ENCODE data around the gene CTRB1. TPM values are rescaled to one million over a fixed set of nuclear protein-coding genes. Genes with fewer than 3 reads are reported as not detected.
"Not testable (repeated sequence)": the region's sequence is repeated elsewhere in the genome, so short reads cannot be mapped to it uniquely, and the experiment has no call there.

The CTRB1 gene
- total and polyA plus RNA-seq, 4 donors = 0.24 TPM; not detected in 3

- WGBS (ENCODE audit: insufficient coverage) = 100% methylated on average over 3 of the region's 7 CpGs
- not testable (repeated sequence) for H3K27ac ChIP-seq (ENCODE audit: low read depth, low read length); H3K9me3 ChIP-seq (ENCODE audit: control insufficient read depth, insufficient read depth, low read length); DNase-seq (ENCODE audit: low read depth in 4 of 6, low spot score in 6 of 6); H3K27me3 ChIP-seq (ENCODE audit: control insufficient read depth, insufficient read depth, low read length); H3K4me1 ChIP-seq (ENCODE audit: control insufficient read depth, insufficient read depth, low read length); H3K4me3 ChIP-seq (ENCODE audit: low read depth, low read length); H3K36me3 ChIP-seq (ENCODE audit: control insufficient read depth, insufficient read depth, low read length)
Observed at GRCh38 chr16:75209514-75209913, 9.3 kb upstream of the CTRB1 start.

- H3K27me3 ChIP-seq (ENCODE audit: control insufficient read depth, insufficient read depth, low read length) = no peaks in the 10 kb centered on the region
- H3K9me3 ChIP-seq (ENCODE audit: control insufficient read depth, insufficient read depth, low read length) = no peaks in the 10 kb centered on the region
- H3K36me3 ChIP-seq (ENCODE audit: control insufficient read depth, insufficient read depth, low read length) = no peaks in the 10 kb centered on the region
- H3K27ac ChIP-seq (ENCODE audit: low read depth, low read length) = no peak overlapping the region
- peaks cover 2% of the 10 kb centered on the region for H3K4me1 ChIP-seq (ENCODE audit: control insufficient read depth, insufficient read depth, low read length)
- 93% methylated on average over 3 of the region's 5 CpGs for WGBS (ENCODE audit: insufficient coverage)
- no peak overlapping the region for H3K4me3 ChIP-seq (ENCODE audit: low read depth, low read length)
- DNase-seq (ENCODE audit: low read depth in 4 of 6, low spot score in 6 of 6) = no peak
Observed at GRCh38 chr16:75209944-75210343, 8.8 kb upstream of the CTRB1 start.

GRCh38 chr16:75211286-75211685 lies 7.5 kb upstream of the CTRB1 start:
- not testable (repeated sequence) for H3K36me3 ChIP-seq (ENCODE audit: control insufficient read depth, insufficient read depth, low read length); H3K27ac ChIP-seq (ENCODE audit: low read depth, low read length); H3K27me3 ChIP-seq (ENCODE audit: control insufficient read depth, insufficient read depth, low read length); H3K9me3 ChIP-seq (ENCODE audit: control insufficient read depth, insufficient read depth, low read length); H3K4me3 ChIP-seq (ENCODE audit: low read depth, low read length); DNase-seq (ENCODE audit: low read depth in 4 of 6, low spot score in 6 of 6); H3K4me1 ChIP-seq (ENCODE audit: control insufficient read depth, insufficient read depth, low read length)
- 83% methylated on average over 10 of the region's 10 CpGs for WGBS (ENCODE audit: insufficient coverage)

GRCh38 chr16:75216127-75216526 lies 2.7 kb upstream of the CTRB1 start:
- DNase-seq (ENCODE audit: low read depth in 4 of 6, low spot score in 6 of 6) = no peak
- Histone ChIP-seq H3K27ac (ENCODE audit: low read depth, low read length) (no peak overlapping the region), H3K9me3 (ENCODE audit: control insufficient read depth, insufficient read depth, low read length) (no peaks in the 10 kb centered on the region), H3K4me1 (ENCODE audit: control insufficient read depth, insufficient read depth, low read length) (peaks cover 7% of the 10 kb centered on the region), H3K27me3 (ENCODE audit: control insufficient read depth, insufficient read depth, low read length) (no peaks in the 10 kb centered on the region), H3K36me3 (ENCODE audit: control insufficient read depth, insufficient read depth, low read length) (no peaks in the 10 kb centered on the region), H3K4me3 (ENCODE audit: low read depth, low read length) (no peak overlapping the region)
- WGBS (ENCODE audit: insufficient coverage) = 100% methylated on average over 1 of the region's 2 CpGs

- no peaks in the 10 kb centered on the region for H3K9me3 ChIP-seq (ENCODE audit: control insufficient read depth, insufficient read depth, low read length)
- WGBS (ENCODE audit: insufficient coverage) = 89% methylated on average over 2 of the region's 7 CpGs
- peaks cover 7% of the 10 kb centered on the region for H3K4me1 ChIP-seq (ENCODE audit: control insufficient read depth, insufficient read depth, low read length)
Observed at GRCh38 chr16:75216576-75216975, 2.2 kb upstream of the CTRB1 start.

GRCh38 chr16:75217389-75217851 lies 1.4 kb upstream of the CTRB1 start:
- DNase-seq (ENCODE audit: low read depth in 4 of 6, low spot score in 6 of 6) = no peak
- Histone ChIP-seq H3K27me3 (ENCODE audit: control insufficient read depth, insufficient read depth, low read length) (no peaks in the 10 kb centered on the region), H3K36me3 (ENCODE audit: control insufficient read depth, insufficient read depth, low read length) (no peaks in the 10 kb centered on the region), H3K9me3 (ENCODE audit: control insufficient read depth, insufficient read depth, low read length) (no peaks in the 10 kb centered on the region), H3K27ac (ENCODE audit: low read depth, low read length) (no peak overlapping the region), H3K4me1 (ENCODE audit: control insufficient read depth, insufficient read depth, low read length) (peaks cover 9% of the 10 kb centered on the region), H3K4me3 (ENCODE audit: low read depth, low read length) (no peak overlapping the region)
- 89% methylated on average over 11 of the region's 11 CpGs for WGBS (ENCODE audit: insufficient coverage)

More at GRCh38 chr16:75216576-75216975, 2.2 kb upstream of the CTRB1 start:
- no peak overlapping the region for H3K4me3 ChIP-seq (ENCODE audit: low read depth, low read length)
- DNase-seq (ENCODE audit: low read depth in 4 of 6, low spot score in 6 of 6) = no peak
- no peaks in the 10 kb centered on the region for H3K36me3 ChIP-seq (ENCODE audit: control insufficient read depth, insufficient read depth, low read length)
- H3K27me3 ChIP-seq (ENCODE audit: control insufficient read depth, insufficient read depth, low read length) = no peaks in the 10 kb centered on the region
- no peak overlapping the region for H3K27ac ChIP-seq (ENCODE audit: low read depth, low read length)

- Histone ChIP-seq H3K9me3 (ENCODE audit: control insufficient read depth, insufficient read depth, low read length) (no peaks in the 10 kb centered on the region), H3K27me3 (ENCODE audit: control insufficient read depth, insufficient read depth, low read length) (no peaks in the 10 kb centered on the region), H3K4me1 (ENCODE audit: control insufficient read depth, insufficient read depth, low read length) (peaks cover 9% of the 10 kb centered on the region), H3K36me3 (ENCODE audit: control insufficient read depth, insufficient read depth, low read length) (no peaks in the 10 kb centered on the region), H3K4me3 (ENCODE audit: low read depth, low read length) (no peak overlapping the region), H3K27ac (ENCODE audit: low read depth, low read length) (no peak overlapping the region)
- no peak for DNase-seq (ENCODE audit: low read depth in 4 of 6, low spot score in 6 of 6)
- WGBS (ENCODE audit: insufficient coverage) = 62% methylated on average over 3 of the region's 4 CpGs
Observed at GRCh38 chr16:75219088-75219487, 300 bp downstream of the CTRB1 start.

- no peak for DNase-seq (ENCODE audit: low read depth in 4 of 6, low spot score in 6 of 6)
- WGBS (ENCODE audit: insufficient coverage) = 50% methylated on average over 1 of the region's 5 CpGs
- H3K4me3 ChIP-seq (ENCODE audit: low read depth, low read length) = no peak overlapping the region
- no peaks in the 10 kb centered on the region for H3K36me3 ChIP-seq (ENCODE audit: control insufficient read depth, insufficient read depth, low read length)
- H3K9me3 ChIP-seq (ENCODE audit: control insufficient read depth, insufficient read depth, low read length) = no peaks in the 10 kb centered on the region
- H3K4me1 ChIP-seq (ENCODE audit: control insufficient read depth, insufficient read depth, low read length) = peaks cover 12% of the 10 kb centered on the region
- no peak overlapping the region for H3K27ac ChIP-seq (ENCODE audit: low read depth, low read length)
- no peaks in the 10 kb centered on the region for H3K27me3 ChIP-seq (ENCODE audit: control insufficient read depth, insufficient read depth, low read length)
Observed at GRCh38 chr16:75219838-75220237, 1.1 kb downstream of the CTRB1 start.

GRCh38 chr16:75222271-75222783 lies 3.5 kb downstream of the CTRB1 start:
- H3K27me3 ChIP-seq (ENCODE audit: control insufficient read depth, insufficient read depth, low read length) = no peaks in the 10 kb centered on the region
- no peak overlapping the region for H3K27ac ChIP-seq (ENCODE audit: low read depth, low read length)
- H3K4me3 ChIP-seq (ENCODE audit: low read depth, low read length) = no peak overlapping the region
- H3K36me3 ChIP-seq (ENCODE audit: control insufficient read depth, insufficient read depth, low read length) = peaks cover 9% of the 10 kb centered on the region
- no peak for DNase-seq (ENCODE audit: low read depth in 4 of 6, low spot score in 6 of 6)
- H3K9me3 ChIP-seq (ENCODE audit: control insufficient read depth, insufficient read depth, low read length) = no peaks in the 10 kb centered on the region
- H3K4me1 ChIP-seq (ENCODE audit: control insufficient read depth, insufficient read depth, low read length) = peaks cover 12% of the 10 kb centered on the region
- 77% methylated on average over 14 of the region's 16 CpGs for WGBS (ENCODE audit: insufficient coverage)

- H3K9me3 ChIP-seq (ENCODE audit: control insufficient read depth, insufficient read depth, low read length); H3K27me3 ChIP-seq (ENCODE audit: control insufficient read depth, insufficient read depth, low read length); H3K27ac ChIP-seq (ENCODE audit: low read depth, low read length); H3K4me3 ChIP-seq (ENCODE audit: low read depth, low read length); DNase-seq (ENCODE audit: low read depth in 4 of 6, low spot score in 6 of 6): not testable (repeated sequence)
- no CpG with 5 or more reads among the region's 20 CpGs for WGBS (ENCODE audit: insufficient coverage)
- Histone ChIP-seq H3K4me1 (ENCODE audit: control insufficient read depth, insufficient read depth, low read length) (peaks cover 12% of the 10 kb centered on the region), H3K36me3 (ENCODE audit: control insufficient read depth, insufficient read depth, low read length) (peaks cover 16% of the 10 kb centered on the region)
Observed at GRCh38 chr16:75223129-75223528, 4.3 kb downstream of the CTRB1 start.
